ENCODE measurements around the gene NHERF1.

NHERF1 gene

GRCh38 chr17:74750327-74751069 is 2.1 kb downstream of the NHERF1 start:
- TF ChIP-seq ZFP30 (CRISPR knock-in tag; IDR thresholded peaks at IDR 0.05), result no peak
- no peak for ATAC-seq

GRCh38 chr17:74752415-74752814 is 4.0 kb downstream of the NHERF1 start:
- TF ChIP-seq ISL1 (CRISPR knock-in tag; IDR thresholded peaks at IDR 0.05), result no peak
- TF ChIP-seq CSDC2 (CRISPR knock-in tag; IDR thresholded peaks at IDR 0.05), result no peak
- TF ChIP-seq PPARA (CRISPR knock-in tag; IDR thresholded peaks at IDR 0.05; ENCODE audit: borderline replicate concordance), result no peak
- TF ChIP-seq RARB (CRISPR knock-in tag; IDR thresholded peaks at IDR 0.05), result no peak
- ATAC-seq, result no peak

- no peak for TF ChIP-seq ZNF8 (CRISPR knock-in tag; IDR thresholded peaks at IDR 0.05)
- ATAC-seq, result no peak
Observed at GRCh38 chr17:74752822-74753401, 4.5 kb downstream of the NHERF1 start.

- TF ChIP-seq TSHZ2 (CRISPR knock-in tag; IDR thresholded peaks at IDR 0.05), result no peak
- TF ChIP-seq RARB (CRISPR knock-in tag; IDR thresholded peaks at IDR 0.05), result no peak
- no peak for TF ChIP-seq POU6F1 (CRISPR knock-in tag; IDR thresholded peaks at IDR 0.05; ENCODE audit: borderline replicate concordance, low read depth)
- no peak for TF ChIP-seq CSRNP3 (CRISPR knock-in tag; IDR thresholded peaks at IDR 0.05)
- no peak for TF ChIP-seq CREB5 (CRISPR knock-in tag; IDR thresholded peaks at IDR 0.05; ENCODE audit: low read depth)
- TF ChIP-seq ZNF565 (CRISPR knock-in tag; conservative IDR thresholded peaks at IDR 0.05; ENCODE audit: low read depth), result no peak
- TF ChIP-seq BACH2 (CRISPR knock-in tag; IDR thresholded peaks at IDR 0.05; ENCODE audit: borderline replicate concordance), result no peak
- no peak for TF ChIP-seq GLIS3 (CRISPR knock-in tag; IDR thresholded peaks at IDR 0.05)
- TF ChIP-seq ZC3H10 (CRISPR knock-in tag; IDR thresholded peaks at IDR 0.05), result no peak
- TF ChIP-seq ESRRG (CRISPR knock-in tag; IDR thresholded peaks at IDR 0.05), result no peak
- TF ChIP-seq ZFP30 (CRISPR knock-in tag; IDR thresholded peaks at IDR 0.05), result no peak
- TF ChIP-seq TCF4 (CRISPR knock-in tag; IDR thresholded peaks at IDR 0.05; ENCODE audit: borderline replicate concordance), result no peak
- no peak for TF ChIP-seq TOX (CRISPR knock-in tag; IDR thresholded peaks at IDR 0.05; ENCODE audit: borderline replicate concordance)
- no peak for TF ChIP-seq ZNF8 (CRISPR knock-in tag; IDR thresholded peaks at IDR 0.05)
- no peak for TF ChIP-seq ISL1 (CRISPR knock-in tag; IDR thresholded peaks at IDR 0.05)
- TF ChIP-seq SNAI2 (CRISPR knock-in tag; IDR thresholded peaks at IDR 0.05), result no peak
- no peak for TF ChIP-seq PATZ1 (CRISPR knock-in tag; IDR thresholded peaks at IDR 0.05; ENCODE audit: borderline replicate concordance)
- ATAC-seq, result no peak
Observed at GRCh38 chr17:74754832-74755231, 6.4 kb downstream of the NHERF1 start.

Data from SK-N-SH treated with all-trans-retinoic acid at 6 μM for 48 hours (cell line).